DOHH2 (cell line): ENCODE results near the gene ESYT3.

Source experiments
- H3F3A ChIP-seq: fragments of 200-600 bp; sonication (generic), shearing (Covaris generic); 2 replicates; pipeline ENCODE4 v1.6.0; 2016; ENCODE audit warnings: antibody characterized with exemption, mild to moderate bottlenecking; ENCODE audit not compliant: control insufficient read depth, insufficient read depth
- H3K27ac ChIP-seq: fragments of 200-600 bp; sonication (generic); 2 replicates; pipeline ENCODE4 v1.5.1; 2014; ENCODE audit warnings: low read depth, mild to moderate bottlenecking, low read length, moderate library complexity
- H3K27me3 ChIP-seq: fragments of 200-600 bp; sonication (generic); 2 replicates; pipeline ENCODE4 v1.6.1; 2014; ENCODE audit warnings: mild to moderate bottlenecking, low read length, mixed read lengths; ENCODE audit not compliant: control insufficient read depth
- H3K36me3 ChIP-seq: fragments of 200-600 bp; sonication (generic); 2 replicates; pipeline ENCODE4 v1.6.1; 2014; ENCODE audit warnings: mild to moderate bottlenecking, low read length, moderate library complexity, mixed read lengths; ENCODE audit not compliant: control insufficient read depth
- H3K4me1 ChIP-seq: fragments of 200-600 bp; sonication (generic); 2 replicates; pipeline ENCODE4 v1.6.1; 2014; ENCODE audit warnings: mild to moderate bottlenecking, low read length, mixed read lengths; ENCODE audit not compliant: control insufficient read depth
- H3K4me2 ChIP-seq: fragments of 200-600 bp; sonication (generic); 2 replicates; pipeline ENCODE4 v1.6.0; 2014; ENCODE audit warnings: mild to moderate bottlenecking, low read length, moderate library complexity
- H3K4me3 ChIP-seq: fragments of 200-600 bp; sonication (generic); 2 replicates; pipeline ENCODE4 v1.5.1; 2014; ENCODE audit warnings: mild to moderate bottlenecking, low read length, mixed read lengths
- H3K79me2 ChIP-seq: fragments of 200-600 bp; sonication (generic); 2 replicates; pipeline ENCODE4 v1.6.1; 2014; ENCODE audit warnings: mild to moderate bottlenecking, low read length, mixed read lengths; ENCODE audit not compliant: control insufficient read depth
- H3K9me2 ChIP-seq: fragments of 200-600 bp; sonication (generic); replicated peaks from 2 replicates; pipeline ENCODE4 v1.6.1; 2014; ENCODE audit warnings: mild to moderate bottlenecking, low read length, mixed read lengths; ENCODE audit not compliant: control insufficient read depth
- H3K9me3 ChIP-seq: fragments of 200-600 bp; sonication (generic); 2 replicates; pipeline ENCODE4 v1.6.1; 2014; ENCODE audit warnings: antibody characterized with exemption, low read length, mixed read lengths; ENCODE audit not compliant: control insufficient read depth, insufficient read depth
- H4K20me1 ChIP-seq: fragments of 200-600 bp; sonication (generic); 2 replicates; pipeline ENCODE4 v1.6.0; 2014; ENCODE audit warnings: low read depth, mild to moderate bottlenecking, antibody characterized with exemption, low read length, moderate library complexity; ENCODE audit not compliant: control insufficient read depth, insufficient read depth
- EZH2phosphoT487 ChIP-seq: fragments of 200-600 bp; sonication (generic); IDR thresholded peaks from 2 replicates; pipeline ENCODE4 v1.6.1; 2017; ENCODE audit warnings: borderline replicate concordance, mild to moderate bottlenecking, antibody characterized with exemption, low read length, moderate library complexity, mixed read lengths
- TF ChIP-seq, protein P1 (sequence below): fragments of 200-600 bp; sonication (generic); IDR thresholded peaks from one replicate; pipeline ENCODE4 v1.5.1; 2014; ENCODE audit warnings: antibody characterized with exemption, mild to moderate bottlenecking, low read depth, low read length; ENCODE audit not compliant: poor library complexity, severe bottlenecking

ESYT3 gene

DNA sequence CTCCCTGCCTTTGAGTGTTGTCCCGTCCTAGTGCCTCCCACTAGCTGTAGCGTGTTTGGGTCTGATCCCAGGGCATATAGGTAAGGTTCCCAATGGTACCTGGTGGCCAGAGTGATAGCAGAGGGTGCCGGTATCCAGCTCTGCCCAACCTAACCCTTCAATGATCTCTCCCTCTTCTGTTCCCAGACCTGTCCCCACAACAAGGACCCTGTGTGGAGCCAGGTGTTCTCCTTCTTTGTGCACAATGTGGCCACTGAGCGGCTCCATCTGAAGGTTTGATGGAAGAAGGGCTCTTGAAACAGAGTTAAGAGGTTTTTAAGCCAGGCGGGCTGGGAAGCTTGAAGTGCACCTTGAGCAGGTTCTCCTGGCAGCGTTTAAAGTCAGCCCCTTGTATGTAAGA, 35.5 kb downstream of the ESYT3 start:
- H3K27ac ChIP-seq = no peak overlapping the region
- no peaks in the 10 kb centered on the region for H3K9me3 ChIP-seq
- TF ChIP-seq, protein P1, sequence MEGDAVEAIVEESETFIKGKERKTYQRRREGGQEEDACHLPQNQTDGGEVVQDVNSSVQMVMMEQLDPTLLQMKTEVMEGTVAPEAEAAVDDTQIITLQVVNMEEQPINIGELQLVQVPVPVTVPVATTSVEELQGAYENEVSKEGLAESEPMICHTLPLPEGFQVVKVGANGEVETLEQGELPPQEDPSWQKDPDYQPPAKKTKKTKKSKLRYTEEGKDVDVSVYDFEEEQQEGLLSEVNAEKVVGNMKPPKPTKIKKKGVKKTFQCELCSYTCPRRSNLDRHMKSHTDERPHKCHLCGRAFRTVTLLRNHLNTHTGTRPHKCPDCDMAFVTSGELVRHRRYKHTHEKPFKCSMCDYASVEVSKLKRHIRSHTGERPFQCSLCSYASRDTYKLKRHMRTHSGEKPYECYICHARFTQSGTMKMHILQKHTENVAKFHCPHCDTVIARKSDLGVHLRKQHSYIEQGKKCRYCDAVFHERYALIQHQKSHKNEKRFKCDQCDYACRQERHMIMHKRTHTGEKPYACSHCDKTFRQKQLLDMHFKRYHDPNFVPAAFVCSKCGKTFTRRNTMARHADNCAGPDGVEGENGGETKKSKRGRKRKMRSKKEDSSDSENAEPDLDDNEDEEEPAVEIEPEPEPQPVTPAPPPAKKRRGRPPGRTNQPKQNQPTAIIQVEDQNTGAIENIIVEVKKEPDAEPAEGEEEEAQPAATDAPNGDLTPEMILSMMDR = no peak
- TF ChIP-seq EZH2phosphoT487 = no peak
- 0 out of 2 replicates have a peak, but pooled peaks cover 2% of the 10 kb centered on the region for H3K27me3 ChIP-seq
- no peak overlapping the region for H3K4me3 ChIP-seq
- no peaks in the 10 kb centered on the region for H3K9me2 ChIP-seq
- H4K20me1 ChIP-seq = no peaks in the 10 kb centered on the region
- H3K4me2 ChIP-seq = no peak overlapping the region
- H3K4me1 ChIP-seq = 0 out of 2 replicates have a peak, but pooled peaks cover 2% of the 10 kb centered on the region
- H3K79me2 ChIP-seq = no peaks in the 10 kb centered on the region
- no peaks in the 10 kb centered on the region for H3F3A ChIP-seq
- no peaks in the 10 kb centered on the region for H3K36me3 ChIP-seq

DNA sequence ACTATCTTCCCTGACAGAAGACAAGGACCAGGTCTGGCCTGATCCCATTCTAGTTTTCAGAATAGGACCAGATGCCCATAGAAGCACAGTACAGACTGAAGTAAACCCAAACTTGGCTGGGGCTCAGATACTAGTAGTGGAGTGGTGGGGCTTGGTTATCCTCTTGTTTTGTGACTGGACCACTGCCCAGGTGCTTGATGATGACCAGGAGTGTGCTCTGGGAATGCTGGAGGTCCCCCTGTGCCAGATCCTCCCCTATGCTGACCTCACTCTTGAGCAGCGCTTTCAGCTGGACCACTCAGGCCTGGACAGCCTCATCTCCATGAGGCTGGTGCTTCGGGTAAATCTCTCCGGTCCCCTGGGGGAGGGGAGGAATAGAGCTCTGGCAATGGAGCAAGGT, 36.3 kb downstream of the ESYT3 start:
- H3F3A ChIP-seq = no peaks in the 10 kb centered on the region
- H3K9me3 ChIP-seq = no peaks in the 10 kb centered on the region
- H3K27ac ChIP-seq = no peak overlapping the region
- H3K4me2 ChIP-seq = no peak overlapping the region
- H3K9me2 ChIP-seq = no peaks in the 10 kb centered on the region
- 0 out of 2 replicates have a peak, but pooled peaks cover 2% of the 10 kb centered on the region for H3K4me1 ChIP-seq
- H3K4me3 ChIP-seq = no peak overlapping the region
- H3K27me3 ChIP-seq = 0 out of 2 replicates have a peak, but pooled peaks cover 2% of the 10 kb centered on the region
- H3K36me3 ChIP-seq = no peaks in the 10 kb centered on the region
- H4K20me1 ChIP-seq = no peaks in the 10 kb centered on the region
- TF ChIP-seq EZH2phosphoT487 = no peak
- TF ChIP-seq, protein P1 = no peak
- no peaks in the 10 kb centered on the region for H3K79me2 ChIP-seq

DNA sequence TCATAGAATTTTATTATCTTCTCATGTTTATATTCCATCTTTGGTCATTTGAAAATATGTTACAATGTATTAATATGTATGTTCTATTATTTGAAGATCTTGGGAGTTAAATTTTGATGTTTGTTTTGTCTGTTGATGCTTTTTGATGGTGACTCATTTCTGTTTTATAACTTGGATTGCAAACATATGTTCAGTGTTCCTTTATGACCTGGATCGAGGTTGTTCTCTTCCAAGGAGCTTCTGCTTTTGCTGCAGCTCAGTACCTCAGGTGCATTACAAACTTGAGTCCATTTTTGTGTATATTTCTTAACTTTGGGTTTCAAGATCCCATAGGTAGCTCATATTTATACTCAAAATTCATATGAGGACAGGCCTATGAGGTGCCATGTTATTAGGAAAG, 37.1 kb downstream of the ESYT3 start:
- no peak overlapping the region for H3K4me2 ChIP-seq
- H3K4me1 ChIP-seq = no peaks in the 10 kb centered on the region
- no peaks in the 10 kb centered on the region for H3K9me3 ChIP-seq

More for the DNA sequence above, 37.1 kb downstream of the ESYT3 start:
- Histone ChIP-seq H3K79me2 (no peaks in the 10 kb centered on the region), H3K9me2 (no peaks in the 10 kb centered on the region), H3K27ac (no peak overlapping the region), H3K36me3 (no peaks in the 10 kb centered on the region), H3K27me3 (no peaks in the 10 kb centered on the region), H4K20me1 (no peaks in the 10 kb centered on the region), H3K4me3 (no peak overlapping the region), H3F3A (no peaks in the 10 kb centered on the region)
- TF ChIP-seq, protein P1 = no peak
- no peak for TF ChIP-seq EZH2phosphoT487
